ENCODE results near the gene LEMD1.
"Not testable (repeated sequence)": the region's sequence is repeated elsewhere in the genome, so short reads cannot be mapped to it uniquely, and the experiment has no call there.

Gene LEMD1

GRCh38 chr1:205437570-205437969 is 15.7 kb upstream of the LEMD1 start:
- no peak for TF ChIP-seq CTCF (IDR thresholded peaks at IDR 0.05; ENCODE audit: borderline replicate concordance, control extremely low read depth, extremely low read depth, insufficient read depth, missing control alignments)
- DNase-seq (ENCODE audit: low spot score), result no peak
- in situ Hi-C loops (cut with MboI; ENCODE audit: low sequenced_read_pairs, unreplicated experiment), result no loop called here

GRCh38 chr1:205436776-205437410 is 15.0 kb upstream of the LEMD1 start:
- no peak for DNase-seq (ENCODE audit: low spot score)
- no peak for TF ChIP-seq CTCF (IDR thresholded peaks at IDR 0.05; ENCODE audit: borderline replicate concordance, control extremely low read depth, extremely low read depth, insufficient read depth, missing control alignments)
- in situ Hi-C loops (cut with MboI; ENCODE audit: low sequenced_read_pairs, unreplicated experiment), result no loop called here

- in situ Hi-C loops (cut with MboI; ENCODE audit: low sequenced_read_pairs, unreplicated experiment), result no loop called here
- DNase-seq (ENCODE audit: low spot score), result no peak
- TF ChIP-seq CTCF (IDR thresholded peaks at IDR 0.05; ENCODE audit: borderline replicate concordance, control extremely low read depth, extremely low read depth, insufficient read depth, missing control alignments), result no peak
These were observed 14.0 kb upstream of the LEMD1 start for GRCh38 chr1:205435578-205436573.

GRCh38 chr1:205434738-205435137 is 12.9 kb upstream of the LEMD1 start:
- DNase-seq (ENCODE audit: low spot score), result no peak
- no peak for TF ChIP-seq CTCF (IDR thresholded peaks at IDR 0.05; ENCODE audit: borderline replicate concordance, control extremely low read depth, extremely low read depth, insufficient read depth, missing control alignments)
- in situ Hi-C loops (cut with MboI; ENCODE audit: low sequenced_read_pairs, unreplicated experiment), result no loop called here

GRCh38 chr1:205432692-205433091 is 10.8 kb upstream of the LEMD1 start:
- DNase-seq (ENCODE audit: low spot score); in situ Hi-C loops (cut with MboI; ENCODE audit: low sequenced_read_pairs, unreplicated experiment): not testable (repeated sequence)

- in situ Hi-C loops (cut with MboI; ENCODE audit: low sequenced_read_pairs, unreplicated experiment), result no loop called here
- no peak for TF ChIP-seq CTCF (IDR thresholded peaks at IDR 0.05; ENCODE audit: borderline replicate concordance, control extremely low read depth, extremely low read depth, insufficient read depth, missing control alignments)
- DNase-seq (ENCODE audit: low spot score), result no peak
These were observed 10.3 kb upstream of the LEMD1 start for GRCh38 chr1:205432116-205432515.

All from GM13976 (cell line).